ENCODE data around the gene SSC4D. TPM values are rescaled to one million over a fixed set of nuclear protein-coding genes. Genes with fewer than 3 reads are reported as not detected.
A peak's percentile ranks its signal among the peaks of the same experiment; 100 is the strongest.

Gene SSC4D
- total and polyA plus RNA-seq, 4 experiments from 2014 or later, result 0.31 TPM; not detected in 3

DNA sequence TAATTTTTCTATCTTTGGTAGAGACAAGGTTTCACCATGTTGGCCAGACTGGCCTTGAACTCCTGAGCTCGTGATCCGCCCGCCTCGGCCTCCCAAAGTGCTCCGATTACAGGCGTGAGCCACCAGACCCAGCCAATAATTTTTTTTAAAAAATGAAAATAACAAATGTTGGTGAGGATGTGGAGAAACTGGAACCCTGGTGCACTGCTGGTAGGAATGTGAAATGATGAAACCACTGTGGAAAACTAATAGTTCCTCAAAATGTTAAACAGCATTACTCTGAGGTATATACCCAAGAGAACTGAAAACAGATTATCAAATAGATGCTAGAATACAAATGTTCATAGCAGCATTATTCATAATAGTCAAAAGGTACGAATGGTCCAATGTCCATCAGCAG, 27.7 kb downstream of the SSC4D start:
- POLR2A ChIA-PET (ENCODE audit: partially characterized antibody), result interaction anchor here (1.3 kb wide), 1 partner anchor 11 kb away, joined by 3 read pairs; no protein-coding TSS in a partner anchor
- H3K4me1 Mint-ChIP-seq, result peaks cover 3 to 6% (median 4%) of the 10 kb centered on the region in 4 donors
- no peaks in the 10 kb centered on the region for H3K27me3 Mint-ChIP-seq
- no peak for DNase-seq
- H3K27ac Mint-ChIP-seq, result no peak overlapping the region
- Histone ChIP-seq H3K36me3 (ENCODE audit: insufficient read depth, low read length) (no peaks in the 10 kb centered on the region), H3K27ac (ENCODE audit: low read depth, low read length) (no peak overlapping the region), H3K27me3 (ENCODE audit: insufficient read depth, low read length) (no peaks in the 10 kb centered on the region), H3K4me1 (ENCODE audit: insufficient read depth, low read length) (peaks cover 6% of the 10 kb centered on the region), H3K9me3 (ENCODE audit: control insufficient read depth in 1 of 2, low read length in 2 of 2) (no peaks in the 10 kb centered on the region), H3K4me3 (ENCODE audit: low read length in 2 of 2) (no peak overlapping the region)
- no peaks in the 10 kb centered on the region for H3K36me3 Mint-ChIP-seq
- CTCF ChIA-PET (ENCODE audit: partially characterized antibody), result no interaction called here
- no peak overlapping the region for H3K4me3 Mint-ChIP-seq
- H3K9me3 Mint-ChIP-seq, result no peaks in the 10 kb centered on the region
- intact Hi-C loops (cut with micrococcal nuclease), result no loop called here

GRCh38 chr7:76380623-76380966, 28.9 kb downstream of the SSC4D start:
- Mint-ChIP-seq H3K27ac (peak overlapping the region in 4 of 7 donors; percentile 18 to 90 (median 72)), H3K36me3 (no peaks in the 10 kb centered on the region), H3K4me1 (peaks cover 3 to 6% (median 4%) of the 10 kb centered on the region in 4 donors), H3K9me3 (no peaks in the 10 kb centered on the region), H3K27me3 (no peaks in the 10 kb centered on the region), H3K4me3 (peak overlapping the region; percentile 76 to 86 (median 80))
- intact Hi-C loops (cut with micrococcal nuclease), result no loop called here
- POLR2A ChIA-PET (ENCODE audit: partially characterized antibody), result no interaction called here
- Histone ChIP-seq H3K27ac (ENCODE audit: low read depth, low read length) (peak overlapping the region; percentile 34), H3K9me3 (ENCODE audit: control insufficient read depth in 1 of 2, low read length in 2 of 2) (no peaks in the 10 kb centered on the region), H3K27me3 (ENCODE audit: insufficient read depth, low read length) (no peaks in the 10 kb centered on the region), H3K4me3 (ENCODE audit: low read length in 2 of 2) (no peak overlapping the region), H3K36me3 (ENCODE audit: insufficient read depth, low read length) (no peaks in the 10 kb centered on the region), H3K4me1 (ENCODE audit: insufficient read depth, low read length) (peaks cover 6% of the 10 kb centered on the region)
- CTCF ChIA-PET (ENCODE audit: partially characterized antibody), result no interaction called here
- no peak for DNase-seq

DNA sequence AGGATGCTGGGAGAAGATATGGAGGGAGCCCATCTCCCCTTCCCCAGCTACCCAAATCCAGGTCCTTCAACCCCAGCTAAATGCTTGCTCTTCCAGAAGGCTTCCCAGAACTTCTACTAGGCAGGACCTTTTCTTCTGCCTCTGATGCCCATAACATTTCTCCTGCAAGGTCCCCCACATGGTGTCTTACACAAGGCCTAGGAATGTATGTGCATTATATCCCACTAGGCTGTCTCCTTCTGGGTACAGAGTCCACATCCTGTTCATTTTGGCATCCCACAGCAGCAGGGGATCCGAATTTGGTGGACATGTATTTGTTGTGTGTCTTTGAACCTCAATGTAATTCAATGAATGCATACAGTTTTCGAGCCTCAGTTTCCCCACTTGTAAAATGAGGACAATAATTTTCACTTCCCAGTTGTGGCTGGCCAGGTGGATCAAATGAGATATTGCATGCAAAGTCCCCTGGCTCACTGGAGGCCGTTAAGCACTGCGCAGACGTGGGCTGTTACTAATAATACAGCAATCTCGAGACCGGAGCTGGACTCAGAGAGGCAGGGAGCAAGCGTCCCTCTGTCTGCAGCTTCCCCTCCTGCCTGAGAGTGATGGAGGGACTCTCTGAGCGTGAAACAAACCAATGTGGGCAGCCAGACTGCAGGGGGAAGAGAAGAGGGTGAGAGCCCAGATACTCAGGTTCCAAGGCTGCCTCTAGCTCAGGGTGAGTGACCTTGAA, 32.1 kb downstream of the SSC4D start:
- H3K27me3 Mint-ChIP-seq, result peaks cover 1 to 4% of the 10 kb centered on the region in 2 donors
- H3K36me3 ChIP-seq (ENCODE audit: insufficient read depth, low read length), result no peaks in the 10 kb centered on the region
- ChIA-PET CTCF (ENCODE audit: partially characterized antibody) (no interaction called here), POLR2A (ENCODE audit: partially characterized antibody) (interaction anchor here (0.7 to 1.9 kb wide), 2 partner anchors 16 to 59 kb away, joined by 3 to 5 read pairs; no protein-coding TSS in a partner anchor)
- H3K27me3 ChIP-seq (ENCODE audit: insufficient read depth, low read length), result no peaks in the 10 kb centered on the region
- H3K4me1 ChIP-seq (ENCODE audit: insufficient read depth, low read length), result peaks cover 6% of the 10 kb centered on the region
- no peak overlapping the region for H3K27ac ChIP-seq (ENCODE audit: low read depth, low read length)
- no peaks in the 10 kb centered on the region for H3K36me3 Mint-ChIP-seq
- no peak overlapping the region for H3K4me3 ChIP-seq (ENCODE audit: low read length in 2 of 2)
- H3K4me1 Mint-ChIP-seq, result peaks cover 3 to 6% (median 4%) of the 10 kb centered on the region in 4 donors
- H3K4me3 Mint-ChIP-seq, result no peak overlapping the region
- no peaks in the 10 kb centered on the region for H3K9me3 Mint-ChIP-seq
- intact Hi-C loops (cut with micrococcal nuclease), result no loop called here
- peak overlapping the region in 1 of 7 donors; percentile 60 for H3K27ac Mint-ChIP-seq
- DNase-seq, result no peak
- no peaks in the 10 kb centered on the region for H3K9me3 ChIP-seq (ENCODE audit: control insufficient read depth in 1 of 2, low read length in 2 of 2)

DNA sequence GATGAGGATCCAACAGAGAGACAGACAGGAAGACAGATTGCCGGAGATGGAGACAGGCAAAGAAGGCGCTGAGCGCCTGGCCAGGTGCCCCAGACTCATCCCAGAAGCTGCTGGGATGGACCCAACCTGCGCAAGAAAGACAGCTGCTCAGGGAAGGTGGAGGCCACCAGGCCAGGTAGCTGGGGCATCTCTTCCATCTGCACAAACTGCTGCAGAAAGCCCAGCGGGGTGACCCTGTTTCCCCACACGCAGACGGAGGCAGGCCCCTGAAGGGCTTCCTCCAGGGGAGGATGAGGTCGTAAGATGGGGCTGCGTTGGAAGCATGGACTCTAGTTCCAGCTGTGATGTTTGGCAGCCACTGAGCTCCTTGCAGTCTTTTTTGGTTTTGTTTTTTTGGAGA, 34.2 kb downstream of the SSC4D start:
- no peak overlapping the region for H3K4me3 ChIP-seq (ENCODE audit: low read length in 2 of 2)
- DNase-seq, result no peak
- ChIA-PET POLR2A (ENCODE audit: partially characterized antibody) (no interaction called here), CTCF (ENCODE audit: partially characterized antibody) (no interaction called here)
- no peaks in the 10 kb centered on the region for H3K36me3 ChIP-seq (ENCODE audit: insufficient read depth, low read length)
- H3K4me3 Mint-ChIP-seq, result no peak overlapping the region
- H3K27me3 Mint-ChIP-seq, result peaks cover 1 to 7% of the 10 kb centered on the region in 2 donors
- no peaks in the 10 kb centered on the region for H3K9me3 ChIP-seq (ENCODE audit: control insufficient read depth in 1 of 2, low read length in 2 of 2)
- H3K4me1 Mint-ChIP-seq, result peaks cover under 1 to 3% (median under 1%) of the 10 kb centered on the region in 4 donors
- peaks cover 2% of the 10 kb centered on the region for H3K4me1 ChIP-seq (ENCODE audit: insufficient read depth, low read length)
- H3K36me3 Mint-ChIP-seq, result no peaks in the 10 kb centered on the region
- no peaks in the 10 kb centered on the region for H3K9me3 Mint-ChIP-seq
- H3K27ac ChIP-seq (ENCODE audit: low read depth, low read length), result no peak overlapping the region
- no peaks in the 10 kb centered on the region for H3K27me3 ChIP-seq (ENCODE audit: insufficient read depth, low read length)
- intact Hi-C loops (cut with micrococcal nuclease), result no loop called here
- no peak overlapping the region for H3K27ac Mint-ChIP-seq

DNA sequence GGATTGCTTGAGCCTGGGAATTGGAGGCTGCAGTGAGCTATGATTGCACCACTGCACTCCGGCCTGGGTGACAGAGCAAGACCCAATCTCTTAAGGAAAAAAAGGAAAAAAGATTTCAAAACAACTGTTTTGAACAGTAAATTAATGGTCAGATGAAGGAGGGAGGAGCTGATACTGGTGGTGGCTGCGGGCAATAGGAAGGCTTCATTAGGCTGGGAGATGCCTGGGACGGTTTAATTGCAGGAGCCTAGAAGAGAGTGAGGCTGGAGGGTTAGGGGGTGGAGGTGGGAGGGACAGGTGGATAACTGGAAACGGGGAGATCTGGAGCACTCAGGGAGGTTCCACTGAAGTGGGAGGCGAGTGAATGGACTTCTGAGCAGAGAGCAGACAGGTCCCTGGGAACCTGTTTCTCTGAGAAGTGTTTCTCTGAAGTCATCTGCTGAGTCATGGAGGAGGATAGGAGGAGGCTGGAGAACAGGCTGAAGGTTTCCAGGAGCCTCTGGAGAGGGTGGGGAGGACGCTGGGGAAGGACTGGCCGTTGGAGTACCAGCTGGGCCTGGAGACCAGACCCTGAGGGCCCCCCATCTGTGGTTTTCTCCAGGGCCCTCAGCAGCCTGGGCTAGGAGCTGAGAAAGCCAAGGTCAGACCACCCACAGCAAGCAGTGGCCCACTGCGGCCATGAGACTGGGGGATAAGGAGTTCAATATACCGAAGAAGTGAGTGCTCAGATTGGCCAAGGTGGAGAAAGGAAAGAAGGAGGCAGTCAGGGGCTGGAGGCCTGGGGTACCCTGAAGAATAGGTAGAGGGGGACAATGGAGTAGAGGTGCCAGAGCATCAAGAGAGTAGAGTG, 36.3 kb downstream of the SSC4D start:
- H3K27ac Mint-ChIP-seq, result no peak overlapping the region
- ChIA-PET POLR2A (ENCODE audit: partially characterized antibody) (no interaction called here), CTCF (ENCODE audit: partially characterized antibody) (no interaction called here)
- H3K27me3 Mint-ChIP-seq, result peaks cover 3 to 9% of the 10 kb centered on the region in 2 donors
- Histone ChIP-seq H3K9me3 (ENCODE audit: control insufficient read depth in 1 of 2, low read length in 2 of 2) (no peaks in the 10 kb centered on the region), H3K27me3 (ENCODE audit: insufficient read depth, low read length) (no peaks in the 10 kb centered on the region), H3K27ac (ENCODE audit: low read depth, low read length) (no peak overlapping the region), H3K4me3 (ENCODE audit: low read length in 2 of 2) (no peak overlapping the region), H3K4me1 (ENCODE audit: insufficient read depth, low read length) (no peaks in the 10 kb centered on the region), H3K36me3 (ENCODE audit: insufficient read depth, low read length) (no peaks in the 10 kb centered on the region)
- no peak for DNase-seq
- H3K4me3 Mint-ChIP-seq, result no peak overlapping the region
- no peaks in the 10 kb centered on the region for H3K36me3 Mint-ChIP-seq
- no peaks in the 10 kb centered on the region for H3K9me3 Mint-ChIP-seq
- intact Hi-C loops (cut with micrococcal nuclease), result no loop called here
- no peaks in the 10 kb centered on the region for H3K4me1 Mint-ChIP-seq

DNA sequence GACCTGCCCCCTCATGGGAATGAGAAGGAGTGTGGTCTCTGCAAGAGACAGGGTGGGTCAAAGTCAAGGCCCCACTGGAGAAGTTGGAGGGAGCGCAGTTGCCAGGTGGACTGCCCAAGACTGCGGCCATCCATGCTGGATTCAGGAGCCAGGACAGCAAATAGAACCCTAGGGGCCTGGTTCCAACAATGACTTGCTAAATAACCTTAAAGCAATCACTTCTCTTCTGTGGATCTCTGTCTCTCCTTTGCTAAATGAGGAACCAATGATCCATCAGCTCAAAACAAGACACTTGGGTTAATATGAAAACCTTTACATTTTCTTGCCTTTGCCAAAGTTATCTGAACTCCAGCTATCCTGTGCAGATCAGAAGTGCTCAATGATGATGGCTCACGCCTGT, 38.1 kb downstream of the SSC4D start:
- Histone ChIP-seq H3K4me3 (ENCODE audit: low read length in 2 of 2) (no peak overlapping the region), H3K27me3 (ENCODE audit: insufficient read depth, low read length) (no peaks in the 10 kb centered on the region), H3K9me3 (ENCODE audit: control insufficient read depth in 1 of 2, low read length in 2 of 2) (no peaks in the 10 kb centered on the region), H3K27ac (ENCODE audit: low read depth, low read length) (no peak overlapping the region), H3K36me3 (ENCODE audit: insufficient read depth, low read length) (no peaks in the 10 kb centered on the region), H3K4me1 (ENCODE audit: insufficient read depth, low read length) (no peaks in the 10 kb centered on the region)
- DNase-seq, result no peak
- Mint-ChIP-seq H3K36me3 (no peaks in the 10 kb centered on the region), H3K4me3 (no peak overlapping the region), H3K27me3 (peaks cover 6 to 9% of the 10 kb centered on the region in 2 donors), H3K27ac (no peak overlapping the region), H3K4me1 (no peaks in the 10 kb centered on the region), H3K9me3 (no peaks in the 10 kb centered on the region)
- ChIA-PET CTCF (ENCODE audit: partially characterized antibody) (no interaction called here), POLR2A (ENCODE audit: partially characterized antibody) (no interaction called here)
- intact Hi-C loops (cut with micrococcal nuclease), result no loop called here

DNA sequence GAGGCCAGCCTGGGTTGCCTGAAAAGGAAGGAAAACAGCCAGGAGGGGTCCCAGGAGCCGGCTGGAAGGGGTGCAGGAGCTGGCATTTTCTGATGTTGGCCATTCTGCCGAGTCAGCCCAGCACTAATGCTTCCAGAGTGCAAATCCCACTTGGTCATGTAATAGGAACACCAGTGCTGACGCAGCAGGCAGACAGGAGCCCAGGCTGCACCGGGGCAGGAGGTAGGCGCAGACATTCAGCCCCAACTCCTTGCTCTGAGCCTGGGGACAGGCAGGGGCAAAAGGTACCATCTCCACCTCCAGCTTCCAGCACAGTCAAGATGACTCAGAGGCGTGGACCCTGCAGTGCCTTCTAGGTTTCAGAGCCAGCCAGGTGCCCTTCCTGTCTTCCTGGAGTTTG, 40.5 kb downstream of the SSC4D start:
- ChIA-PET POLR2A (ENCODE audit: partially characterized antibody) (interaction anchor here (0.7 kb wide), 1 partner anchor 48 kb away, joined by 5 read pairs; no protein-coding TSS in a partner anchor), CTCF (ENCODE audit: partially characterized antibody) (no interaction called here)
- Histone ChIP-seq H3K4me1 (ENCODE audit: insufficient read depth, low read length) (peaks cover 8% of the 10 kb centered on the region), H3K4me3 (ENCODE audit: low read length in 2 of 2) (no peak overlapping the region), H3K36me3 (ENCODE audit: insufficient read depth, low read length) (no peaks in the 10 kb centered on the region), H3K27ac (ENCODE audit: low read depth, low read length) (no peak overlapping the region), H3K27me3 (ENCODE audit: insufficient read depth, low read length) (no peaks in the 10 kb centered on the region), H3K9me3 (ENCODE audit: control insufficient read depth in 1 of 2, low read length in 2 of 2) (no peaks in the 10 kb centered on the region)
- Mint-ChIP-seq H3K27me3 (peaks cover 4 to 9% of the 10 kb centered on the region in 2 donors), H3K9me3 (no peaks in the 10 kb centered on the region), H3K36me3 (no peaks in the 10 kb centered on the region), H3K4me1 (peaks cover 6 to 10% (median 8%) of the 10 kb centered on the region in 4 donors), H3K27ac (no peak overlapping the region), H3K4me3 (no peak overlapping the region)
- DNase-seq, result no peak
- intact Hi-C loops (cut with micrococcal nuclease), result no loop called here
